ENCODE measurements around the gene RNF166. TPM values are rescaled to one million over a fixed set of nuclear protein-coding genes. Genes with fewer than 3 reads are reported as not detected.

The RNF166 gene
- total and polyA plus RNA-seq, 2 of the 13 experiments (the other 11 are each of a cell fraction or from before 2014, with no cell fraction given) = 21.4 to 23.0 TPM

GRCh38 chr16:88743693-88744576 is 37.7 kb upstream of the RNF166 start (continued):
- TF ChIP-seq, protein P1, sequence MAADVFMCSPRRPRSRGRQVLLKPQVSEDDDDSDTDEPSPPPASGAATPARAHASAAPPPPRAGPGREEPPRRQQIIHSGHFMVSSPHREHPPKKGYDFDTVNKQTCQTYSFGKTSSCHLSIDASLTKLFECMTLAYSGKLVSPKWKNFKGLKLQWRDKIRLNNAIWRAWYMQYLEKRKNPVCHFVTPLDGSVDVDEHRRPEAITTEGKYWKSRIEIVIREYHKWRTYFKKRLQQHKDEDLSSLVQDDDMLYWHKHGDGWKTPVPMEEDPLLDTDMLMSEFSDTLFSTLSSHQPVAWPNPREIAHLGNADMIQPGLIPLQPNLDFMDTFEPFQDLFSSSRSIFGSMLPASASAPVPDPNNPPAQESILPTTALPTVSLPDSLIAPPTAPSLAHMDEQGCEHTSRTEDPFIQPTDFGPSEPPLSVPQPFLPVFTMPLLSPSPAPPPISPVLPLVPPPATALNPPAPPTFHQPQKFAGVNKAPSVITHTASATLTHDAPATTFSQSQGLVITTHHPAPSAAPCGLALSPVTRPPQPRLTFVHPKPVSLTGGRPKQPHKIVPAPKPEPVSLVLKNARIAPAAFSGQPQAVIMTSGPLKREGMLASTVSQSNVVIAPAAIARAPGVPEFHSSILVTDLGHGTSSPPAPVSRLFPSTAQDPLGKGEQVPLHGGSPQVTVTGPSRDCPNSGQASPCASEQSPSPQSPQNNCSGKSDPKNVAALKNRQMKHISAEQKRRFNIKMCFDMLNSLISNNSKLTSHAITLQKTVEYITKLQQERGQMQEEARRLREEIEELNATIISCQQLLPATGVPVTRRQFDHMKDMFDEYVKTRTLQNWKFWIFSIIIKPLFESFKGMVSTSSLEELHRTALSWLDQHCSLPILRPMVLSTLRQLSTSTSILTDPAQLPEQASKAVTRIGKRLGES (CRISPR knock-in tag; IDR thresholded peaks at IDR 0.05; ENCODE audit: borderline replicate concordance) = no peak
- no peak for TF ChIP-seq ONECUT2 (CRISPR knock-in tag; IDR thresholded peaks at IDR 0.05)
- no peak for TF ChIP-seq KLF12 (CRISPR knock-in tag; IDR thresholded peaks at IDR 0.05; ENCODE audit: borderline replicate concordance)
- peak; percentile 37; the same call in 1 of the 2 replicates for TF ChIP-seq HNF4A (CRISPR knock-in tag; IDR thresholded peaks at IDR 0.05)
- no peak for TF ChIP-seq ZNF501 (CRISPR knock-in tag; IDR thresholded peaks at IDR 0.05)
- no peak for TF ChIP-seq ZBTB2 (CRISPR knock-in tag; IDR thresholded peaks at IDR 0.05; ENCODE audit: low read depth)
- TF ChIP-seq STAG1 (CRISPR knock-in tag; IDR thresholded peaks at IDR 0.05) = peak; percentile 73
- TF ChIP-seq ZZZ3 (CRISPR knock-in tag; IDR thresholded peaks at IDR 0.05; ENCODE audit: borderline replicate concordance) = no peak
- TF ChIP-seq NFIC (IDR thresholded peaks at IDR 0.05; ENCODE audit: low read length) = no peak
- TF ChIP-seq ZNF292 (CRISPR knock-in tag; IDR thresholded peaks at IDR 0.05; ENCODE audit: borderline replicate concordance, low read depth) = no peak
- TF ChIP-seq ATF7 (IDR thresholded peaks at IDR 0.05) = no peak
- TF ChIP-seq ATF7 (CRISPR knock-in tag; IDR thresholded peaks at IDR 0.05) = peak; percentile 45; the same call in 1 of the 2 replicates
- TF ChIP-seq ZNF264 (CRISPR knock-in tag; IDR thresholded peaks at IDR 0.05) = no peak
- TF ChIP-seq CCAR2 (optimal IDR thresholded peaks at IDR 0.05; ENCODE audit: low read depth, low read length) = no peak
- no peak for TF ChIP-seq ZNF318 (CRISPR knock-in tag; IDR thresholded peaks at IDR 0.05)
